Fibroblast of gingiva (primary cell): ENCODE measurements around the gene SPSB1.
A peak's percentile ranks its signal among the peaks of the same experiment; 100 is the strongest.

Experiments used
- DNase-seq: peaks from one replicate; pipeline ENCODE4 v3.0.0-alpha.2; 2011; ENCODE audit warnings: low read depth

Gene SPSB1

DNA sequence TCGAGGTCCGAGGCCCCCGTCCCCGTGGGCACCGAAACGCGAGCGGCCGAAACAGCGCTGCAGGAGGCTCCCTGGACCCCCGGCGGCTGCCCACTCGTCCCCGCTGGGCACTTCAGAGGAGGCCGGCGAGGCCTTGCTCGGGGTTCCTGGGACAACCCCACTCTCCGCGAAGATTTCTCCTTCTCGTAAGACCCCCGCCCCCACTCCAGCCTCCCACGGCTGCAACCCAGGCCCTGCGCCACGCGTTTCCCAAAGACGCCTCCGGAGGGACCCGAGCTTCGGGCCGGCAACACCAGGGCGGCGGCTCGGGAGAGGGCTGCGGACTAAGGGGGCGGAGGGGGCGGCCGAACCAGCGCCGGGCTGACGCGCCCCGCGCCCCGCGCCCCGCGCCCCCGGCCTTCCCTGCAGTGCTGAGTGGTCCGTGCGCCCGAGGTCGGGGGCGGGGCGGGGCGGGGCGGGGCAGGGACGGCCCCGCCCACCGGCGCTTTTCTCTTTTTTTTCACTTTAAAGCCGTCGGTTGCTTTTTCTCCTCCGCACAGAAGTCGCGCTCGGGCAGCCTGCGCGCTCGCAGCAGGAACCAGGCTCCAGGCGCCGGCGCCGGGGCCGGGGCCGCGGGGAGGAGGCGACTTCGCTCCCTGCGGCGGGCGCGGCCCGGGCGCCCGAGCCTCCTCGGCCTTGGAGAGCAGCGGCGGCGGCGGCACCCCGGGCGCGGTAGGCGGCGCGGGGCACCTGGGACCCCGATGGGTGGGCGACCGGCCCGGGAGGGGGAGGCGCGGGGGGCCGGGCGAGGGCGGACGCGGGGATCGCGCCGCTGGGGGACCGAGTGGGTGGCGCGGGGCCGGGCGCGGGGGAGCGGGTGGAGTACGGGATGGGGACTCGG lies at the start of gene SPSB1:
SPSB1 (plus strand) TSS at position 534 of the 880 bp plus-strand sequence. CDS start 62,998 bp downstream, outside the sequence.
- peak; percentile 81 for DNase-seq

- no peak for DNase-seq
Observed at GRCh38 chr1:9243066-9243739, 49.5 kb upstream of the SPSB1 start.

GRCh38 chr1:9244501-9245229 lies 48.0 kb upstream of the SPSB1 start:
- DNase-seq: no peak

GRCh38 chr1:9245230-9245619 lies 47.5 kb upstream of the SPSB1 start:
- DNase-seq: no peak

- DNase-seq: no peak
Observed at GRCh38 chr1:9245661-9246060, 47.0 kb upstream of the SPSB1 start.

- DNase-seq: no peak
Observed at GRCh38 chr1:9246215-9246614, 46.5 kb upstream of the SPSB1 start.

DNA sequence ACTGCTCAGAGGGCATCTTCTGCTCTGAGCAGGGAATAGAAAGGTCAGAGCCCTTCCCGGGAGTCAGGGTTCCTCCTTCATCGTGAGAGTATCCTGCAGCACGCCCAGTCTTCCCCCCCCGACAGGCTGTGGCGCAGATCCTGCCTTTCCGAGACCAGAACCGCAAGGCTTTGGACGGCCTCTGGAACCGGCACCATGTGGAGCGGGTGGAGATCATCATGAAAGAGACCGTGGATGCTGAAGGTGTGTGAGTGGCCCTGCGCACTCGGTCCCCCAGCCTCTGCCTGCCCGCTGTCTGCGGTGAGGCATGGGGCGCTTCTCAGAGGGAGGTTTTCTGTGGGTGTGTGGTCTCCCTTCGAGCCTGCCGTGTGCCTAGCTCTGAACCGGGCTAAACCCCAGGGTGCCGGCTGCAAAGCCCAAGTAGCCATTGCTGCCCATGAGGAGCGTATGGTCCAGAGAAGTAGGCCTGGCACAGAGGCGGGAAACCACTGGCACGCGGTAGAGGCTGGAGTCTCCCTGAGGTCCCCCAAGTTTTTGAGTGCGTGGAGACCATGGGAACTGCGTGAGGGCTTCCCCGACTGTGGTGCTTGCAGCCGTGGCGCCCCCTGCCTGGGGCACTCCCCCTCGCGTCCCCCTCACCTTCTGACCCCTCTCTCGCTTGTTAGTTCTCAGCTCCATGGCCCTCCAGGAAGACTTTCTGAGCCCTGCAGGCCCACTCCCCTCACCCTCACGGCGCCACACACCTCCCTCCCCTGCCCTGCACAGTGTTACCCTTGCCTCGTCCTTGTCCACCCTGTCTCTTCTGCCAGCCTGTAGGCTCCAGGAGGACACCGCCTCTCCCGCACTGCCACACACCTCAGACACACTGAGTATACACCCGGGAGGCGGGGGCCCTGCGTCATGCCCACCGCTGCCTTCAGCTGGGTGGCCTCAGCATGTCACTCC lies 45.6 kb upstream of the SPSB1 start:
- DNase-seq: no peak

DNA sequence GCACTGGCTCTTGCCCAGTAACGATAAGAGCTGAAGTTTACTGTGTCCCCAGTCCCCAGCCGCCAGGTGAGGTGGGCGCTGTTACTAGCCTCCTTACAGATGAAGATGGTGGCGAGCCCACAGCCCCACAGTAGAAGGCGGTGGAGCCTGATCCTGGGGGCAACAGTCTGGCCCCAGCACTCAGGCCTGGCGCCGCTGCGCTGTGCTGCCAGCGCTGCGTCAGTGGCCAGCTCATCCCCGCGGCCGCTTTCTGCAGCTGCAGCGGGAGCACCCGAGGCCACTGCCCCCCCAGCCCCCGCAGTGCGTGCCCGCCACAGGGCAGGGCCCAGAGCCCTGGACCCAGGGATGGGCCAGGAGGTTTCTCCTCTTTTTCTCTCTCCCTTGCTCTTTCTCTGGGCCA lies 44.8 kb upstream of the SPSB1 start:
- peak; percentile 22 for DNase-seq

- DNase-seq: peak; percentile 29
Observed at GRCh38 chr1:9248341-9249262, 44.1 kb upstream of the SPSB1 start.

DNA sequence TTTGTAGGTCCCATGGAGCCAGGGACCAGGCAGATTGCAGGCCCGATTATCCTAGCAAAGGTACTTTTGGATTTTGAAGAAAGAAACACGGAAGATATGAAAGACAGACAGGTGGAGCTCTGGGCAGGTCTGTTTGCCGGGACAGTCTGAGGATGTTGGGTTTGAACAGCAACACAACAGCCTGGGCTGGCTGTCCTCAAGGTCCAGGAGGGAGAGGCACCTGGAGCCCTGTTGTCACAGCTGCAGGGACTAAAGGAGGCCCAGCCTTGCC lies 43.5 kb upstream of the SPSB1 start:
- DNase-seq: no peak

DNA sequence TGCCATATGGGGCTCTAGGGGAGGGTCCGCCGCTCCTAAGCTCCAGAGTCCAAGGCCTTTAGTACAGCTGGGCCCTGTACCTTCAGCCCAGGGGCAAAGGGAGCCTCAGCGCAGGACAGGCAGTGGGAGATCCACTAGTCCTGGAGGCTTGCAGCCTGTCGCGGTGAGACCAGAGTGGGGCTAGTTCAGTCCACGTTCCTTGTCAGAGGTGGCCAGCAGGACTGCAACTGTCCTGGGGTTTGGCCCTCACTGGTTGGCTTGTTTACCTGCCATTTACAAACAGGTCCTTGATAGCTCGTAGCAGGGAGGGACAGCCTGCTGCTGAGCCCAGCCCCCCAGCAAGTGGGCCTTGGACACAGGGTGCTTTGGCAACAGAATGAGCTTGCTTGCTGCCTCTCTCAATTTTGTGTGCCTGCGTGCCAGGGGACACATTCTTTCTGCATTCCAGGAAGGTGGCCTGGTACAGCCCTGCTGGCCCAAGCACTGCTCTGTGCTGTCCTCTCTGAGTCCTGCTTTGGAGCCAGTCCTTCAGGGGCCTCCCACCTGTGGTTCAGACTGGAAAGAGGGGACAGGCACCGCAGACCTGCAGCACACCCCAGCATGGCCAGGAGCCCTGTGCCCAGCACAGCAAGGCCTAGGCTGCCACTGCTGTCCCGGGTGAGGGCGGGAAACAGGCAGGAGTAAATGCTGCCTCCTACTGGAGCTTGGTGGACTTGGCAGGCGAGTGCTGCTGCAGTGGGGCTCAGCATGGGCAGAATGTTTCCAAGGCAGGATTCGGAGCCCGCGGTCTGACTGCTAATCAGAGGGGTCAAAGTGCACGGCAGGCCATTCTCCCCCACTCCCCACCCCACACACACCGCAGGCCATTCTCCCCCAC lies 42.9 kb upstream of the SPSB1 start:
- peak; percentile 33 for DNase-seq

GRCh38 chr1:9250411-9251381 lies 42.0 kb upstream of the SPSB1 start:
- DNase-seq: no peak

- DNase-seq: no peak
Observed at GRCh38 chr1:9251501-9251900, 41.2 kb upstream of the SPSB1 start.

GRCh38 chr1:9253004-9253403 lies 39.7 kb upstream of the SPSB1 start:
- DNase-seq: no peak

DNA sequence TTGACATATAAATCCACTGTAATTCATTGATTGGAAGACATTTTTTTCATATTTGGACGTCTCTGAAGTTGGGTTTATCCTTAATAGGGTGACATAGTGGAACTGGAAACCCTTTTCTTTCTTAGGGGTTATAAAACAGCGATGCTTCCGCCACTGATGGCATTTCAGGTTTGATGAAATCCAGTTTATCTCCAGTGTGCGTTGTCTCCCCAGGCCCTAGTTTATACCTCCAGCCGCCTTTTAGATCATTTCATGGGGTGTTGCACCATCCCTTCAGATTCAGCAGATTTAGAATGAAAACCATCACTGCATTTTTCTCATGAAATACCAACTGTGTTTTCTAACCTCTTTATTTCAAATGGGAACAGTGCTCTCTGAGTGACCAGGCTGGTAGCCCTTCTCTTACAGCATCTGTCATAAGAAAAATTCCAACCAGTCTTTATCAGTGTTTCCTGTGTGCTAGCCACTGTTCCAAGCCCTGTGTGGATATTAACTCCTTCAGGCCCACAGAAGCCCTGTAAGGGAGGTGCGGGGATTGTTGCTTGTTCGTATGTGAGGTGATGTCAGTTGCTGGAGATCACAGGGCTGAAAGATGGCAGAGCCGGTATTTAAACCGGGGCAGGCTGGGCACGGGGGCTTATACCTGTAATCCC lies 39.1 kb upstream of the SPSB1 start:
- no peak for DNase-seq

DNA sequence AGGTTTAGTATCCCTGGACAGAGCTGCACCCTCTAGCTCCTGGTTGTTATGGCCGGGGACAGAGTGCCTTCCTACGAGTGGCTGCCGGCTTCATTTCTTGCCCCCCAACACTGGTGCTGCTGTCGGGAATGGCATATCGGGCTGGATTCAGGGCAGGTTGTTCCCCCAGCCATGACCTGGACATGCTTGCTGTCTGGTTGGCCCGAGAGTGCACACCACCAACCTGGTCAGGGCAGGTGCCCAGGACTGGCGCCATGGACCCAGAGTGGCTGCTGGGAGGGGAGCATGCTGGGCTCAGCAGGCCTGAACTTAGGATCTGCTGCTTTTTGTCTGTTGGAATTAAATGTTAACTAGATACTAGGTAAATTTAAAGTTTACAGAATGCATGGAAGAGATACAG lies 36.4 kb upstream of the SPSB1 start:
- no peak for DNase-seq

- no peak for DNase-seq
Observed at GRCh38 chr1:9257851-9258250, 34.8 kb upstream of the SPSB1 start.

- DNase-seq: no peak
Observed at GRCh38 chr1:9258629-9259028, 34.1 kb upstream of the SPSB1 start.
